Head of caudate nucleus (tissue), 42 donors: ENCODE measurements around the gene CLDND1.
A peak's percentile ranks its signal among the peaks of the same experiment; 100 is the strongest.

Source experiments
- DNase-seq, 42 donors: peaks; one replicate each; pipeline versions ENCODE4 v3.0.0 to v3.0.0-alpha.2; 2020 to 2021; ENCODE audit warnings: mixed read lengths in 7 of 42
- intact Hi-C: fragments of 100-400 bp; cut with DNase I; formaldehyde crosslinking; loops from one replicate; pipeline ENCODE4 v1.15.0; 2022

Gene CLDND1

DNA sequence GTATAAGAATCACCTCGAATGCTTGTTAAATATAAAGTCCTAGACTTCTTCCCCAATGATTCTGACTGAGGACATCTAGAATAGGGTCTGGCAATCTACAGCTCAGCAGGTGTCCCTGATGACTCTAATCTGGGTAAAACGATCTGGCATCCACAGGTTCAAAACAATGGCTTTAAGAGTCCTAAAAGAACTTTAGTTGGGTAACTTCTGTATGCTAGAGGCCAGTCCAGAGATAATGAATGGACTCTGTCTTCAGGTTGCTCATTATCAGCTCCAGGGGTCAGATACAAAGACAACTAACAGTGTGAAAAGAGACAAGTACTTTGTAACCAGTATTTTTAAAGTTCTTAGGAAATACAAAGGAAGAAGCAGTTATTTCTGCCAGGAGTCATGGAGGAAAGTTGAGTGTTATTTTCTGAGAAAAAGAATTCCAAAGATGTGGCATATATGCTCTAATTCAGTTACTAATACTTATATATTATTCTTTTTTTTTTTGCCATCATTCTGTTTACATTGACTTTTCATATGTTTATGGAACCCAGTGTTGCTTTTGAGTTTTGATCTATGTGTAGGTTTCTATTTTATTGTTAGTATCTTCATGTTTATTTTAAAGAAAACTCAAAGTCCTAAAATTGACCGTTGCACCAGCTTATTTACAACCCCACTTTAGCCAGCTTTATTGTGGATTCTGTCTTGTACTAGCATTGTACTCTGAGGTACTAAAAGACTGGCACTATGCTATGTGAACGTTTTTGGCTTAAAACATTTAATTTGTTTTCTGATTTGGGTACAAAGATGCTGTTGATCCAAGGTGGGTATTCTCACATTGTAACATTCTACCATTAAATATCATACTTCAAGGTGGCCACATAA lies 6.0 kb upstream of the CLDND1 start:
- intact Hi-C loops, result no loop called here
- DNase-seq, result no peak

DNA sequence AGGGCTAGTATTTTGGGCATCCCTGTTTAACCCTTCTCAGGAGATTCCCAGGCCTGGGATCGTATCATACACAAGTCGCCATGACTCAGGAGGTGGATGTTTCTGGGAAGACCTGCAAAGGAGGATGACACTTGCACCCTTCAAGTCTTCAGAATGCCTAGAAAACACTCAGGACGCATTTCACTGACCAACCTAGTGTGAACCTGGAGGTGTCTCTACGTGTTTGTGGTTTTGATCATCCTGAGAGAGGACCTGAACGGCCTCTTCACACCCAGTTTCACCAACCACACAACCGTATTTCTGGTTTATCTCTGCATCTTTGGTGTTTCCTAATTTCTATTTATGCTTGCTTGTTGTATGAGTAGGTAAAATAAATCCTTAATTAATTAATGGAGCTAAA lies 2.8 kb upstream of the CLDND1 start:
- intact Hi-C loops, result no loop called here
- DNase-seq, result no peak

DNA sequence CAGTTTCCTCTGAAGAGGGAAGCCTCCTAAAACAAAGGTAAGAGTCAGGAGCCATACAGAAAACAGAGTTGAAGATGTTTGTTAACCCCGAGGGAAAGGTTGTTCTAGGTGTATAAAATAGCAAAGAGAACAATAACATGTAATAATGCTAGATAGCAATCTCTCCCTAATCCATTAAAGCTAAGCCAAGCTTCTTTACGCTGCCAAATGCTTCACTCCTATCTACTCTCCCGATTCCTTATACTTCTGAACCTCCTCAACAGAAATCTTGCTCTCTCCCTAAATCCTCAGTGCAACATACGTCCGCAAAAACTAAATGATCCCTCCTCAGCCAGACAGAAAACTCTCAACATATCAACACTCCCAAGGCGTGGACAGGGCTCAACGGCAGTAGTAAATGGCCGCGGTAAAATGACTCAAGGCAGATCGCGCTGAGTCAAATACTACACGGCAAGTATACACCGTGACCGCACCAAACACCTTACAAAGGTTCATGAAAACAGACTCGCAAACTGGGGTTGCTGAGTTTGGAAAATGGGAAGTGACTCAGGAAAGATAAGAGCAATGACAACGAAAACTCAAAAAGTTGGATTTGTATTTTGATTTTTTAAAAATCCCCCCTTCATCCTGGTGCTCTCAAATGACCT lies 682 bp downstream of the CLDND1 start:
- intact Hi-C loops, result loop anchor here (1.0 kb wide), 1 partner anchor 71 kb away; the partner anchor contains the start of gene CPOX
- DNase-seq, result peak in 32 of 42 donors; percentile 6 to 69 (median 32)

DNA sequence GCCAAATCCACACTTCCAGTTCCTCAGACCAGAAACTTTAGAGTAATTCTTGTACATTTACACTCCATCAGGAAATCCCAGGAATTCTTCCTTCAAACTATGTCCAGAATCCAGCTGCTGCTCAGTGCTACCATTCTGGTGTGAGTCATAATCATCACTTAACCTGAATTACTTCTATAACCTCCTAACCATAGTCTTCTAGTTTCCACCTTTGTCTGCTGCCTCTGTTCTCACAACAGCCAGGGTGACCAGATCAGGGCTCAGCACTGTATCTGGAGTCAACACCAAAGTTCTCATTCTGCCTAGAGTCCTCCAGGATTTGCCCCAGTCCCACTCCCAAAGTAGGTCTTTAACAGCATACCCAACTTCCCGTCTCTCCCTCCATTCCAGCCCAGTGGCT lies 3.4 kb downstream of the CLDND1 start:
- intact Hi-C loops, result no loop called here
- DNase-seq, result peak in 2 of 42 donors; percentile 6 to 11

DNA sequence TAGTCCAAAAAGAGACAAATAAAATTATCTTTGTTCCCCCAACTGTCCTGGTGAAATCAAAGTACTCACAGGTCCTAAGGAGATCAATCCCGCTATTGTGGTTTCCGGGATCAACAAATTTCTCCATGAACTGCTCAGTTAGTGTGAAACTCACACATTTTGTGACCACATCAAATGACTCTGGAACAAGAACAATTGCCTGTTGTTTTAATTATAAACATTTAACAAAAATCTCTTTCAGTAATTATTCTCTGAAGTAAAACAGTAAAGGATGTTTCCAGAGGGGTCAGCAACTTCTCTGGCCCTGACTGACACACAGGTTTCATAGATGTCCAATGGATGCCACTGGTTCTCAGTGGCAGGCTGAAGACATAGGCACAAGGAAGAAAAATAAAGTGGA lies 3.9 kb downstream of the CLDND1 start:
- DNase-seq, result peak in 26 of 42 donors; percentile 13 to 80 (median 46)
- intact Hi-C loops, result no loop called here

DNA sequence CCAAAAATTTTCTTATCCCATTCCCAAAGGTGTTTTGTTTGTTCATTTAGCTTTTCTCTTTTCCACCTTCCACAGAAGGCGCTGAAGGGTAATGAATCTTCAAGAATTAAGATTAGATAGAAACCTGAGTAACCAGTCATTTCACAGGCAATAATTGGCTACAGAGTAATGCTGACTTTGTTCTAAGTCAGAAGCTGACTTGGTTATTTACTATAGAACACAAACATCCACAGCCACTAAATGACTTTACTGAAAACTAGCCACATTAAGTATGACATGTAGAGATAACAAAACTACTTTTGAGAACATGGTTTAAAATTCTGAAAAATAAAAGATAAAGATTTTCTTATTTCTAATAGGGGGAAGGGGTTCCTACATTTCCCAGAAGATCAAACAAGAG lies 7.8 kb downstream of the CLDND1 start:
- intact Hi-C loops, result no loop called here

DNA sequence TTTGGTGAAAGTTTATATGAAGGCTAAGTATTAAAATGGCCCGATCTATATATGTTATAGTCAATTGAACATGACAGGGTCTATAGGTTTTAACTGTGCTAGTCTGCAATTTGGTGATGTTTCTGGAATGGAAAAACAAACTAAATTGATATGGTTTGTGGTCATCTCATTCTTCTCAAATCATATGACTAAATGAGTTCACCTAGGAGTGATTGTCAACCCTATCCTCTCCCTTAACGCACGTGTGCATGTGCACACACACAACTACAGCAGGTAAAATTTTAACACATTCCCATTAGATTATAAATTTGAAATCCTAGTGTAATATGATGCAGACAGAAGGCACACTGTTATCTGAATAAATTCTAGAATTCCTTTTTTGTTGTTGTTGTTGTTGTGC lies 9.0 kb downstream of the CLDND1 start:
- no peak for DNase-seq
- intact Hi-C loops, result no loop called here

More for the DNA sequence above, 7.8 kb downstream of the CLDND1 start:
- no peak for DNase-seq

DNA sequence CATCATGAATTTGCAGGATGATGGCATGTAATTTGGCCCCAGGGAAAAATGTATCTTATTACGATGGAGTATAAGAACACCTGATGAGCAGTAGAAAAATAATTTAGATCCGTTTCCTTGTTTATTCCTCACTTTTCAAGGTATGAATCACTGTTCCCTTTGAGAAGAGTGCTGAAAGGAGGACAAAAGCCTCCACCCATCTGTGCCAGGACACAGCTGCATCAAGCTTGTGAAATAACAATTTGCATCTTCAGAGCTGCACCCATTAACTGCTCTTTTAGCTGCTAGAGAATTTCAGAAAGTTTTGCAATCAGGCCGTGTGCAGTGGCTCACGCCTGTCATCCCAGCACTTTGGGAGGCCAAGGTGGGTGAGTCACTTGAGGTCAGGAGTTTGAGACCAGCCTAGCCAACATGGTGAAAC lies 9.6 kb downstream of the CLDND1 start:
- intact Hi-C loops, result no loop called here
- peak in 6 of 42 donors; percentile 12 to 40 (median 32) for DNase-seq

DNA sequence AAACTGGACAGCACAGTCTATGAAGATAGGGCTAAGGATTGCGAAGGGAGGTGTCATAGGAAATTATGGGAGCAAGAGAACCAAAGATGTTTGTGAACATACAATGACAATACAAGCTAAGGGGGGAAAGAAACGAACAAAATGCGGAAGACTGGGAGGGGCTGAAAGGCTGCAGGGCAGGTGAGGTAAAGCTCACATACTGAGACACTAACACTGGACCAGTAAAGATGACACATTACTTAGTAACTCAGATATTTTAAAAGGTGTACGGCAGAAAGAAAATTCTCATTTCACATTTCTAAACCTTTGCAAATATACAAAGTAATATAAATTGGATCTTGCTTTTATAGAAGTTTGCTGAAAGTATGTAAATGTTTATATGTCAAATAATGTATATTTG lies 10.1 kb downstream of the CLDND1 start:
- intact Hi-C loops, result no loop called here

DNA sequence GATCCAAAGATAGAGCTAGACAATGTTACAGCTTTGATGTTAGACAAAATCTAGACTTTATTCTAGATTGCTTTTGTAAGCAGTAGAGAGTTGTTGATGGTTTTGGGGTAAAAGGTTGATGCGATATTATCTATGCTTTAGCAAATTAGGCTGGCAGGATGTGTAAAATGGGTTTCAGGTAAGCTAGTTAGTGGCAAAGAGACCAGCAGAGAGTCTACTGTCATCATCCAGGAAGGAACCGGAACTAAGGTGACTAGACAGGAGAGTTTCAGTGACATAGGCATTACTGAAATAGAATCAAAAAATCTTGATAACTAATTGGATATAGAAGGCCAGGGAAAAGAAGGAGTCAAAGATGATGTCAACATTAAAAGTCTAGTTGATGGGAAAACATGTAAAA lies 14.1 kb downstream of the CLDND1 start:
- intact Hi-C loops, result no loop called here

More for the DNA sequence above, 10.1 kb downstream of the CLDND1 start:
- no peak for DNase-seq

DNA sequence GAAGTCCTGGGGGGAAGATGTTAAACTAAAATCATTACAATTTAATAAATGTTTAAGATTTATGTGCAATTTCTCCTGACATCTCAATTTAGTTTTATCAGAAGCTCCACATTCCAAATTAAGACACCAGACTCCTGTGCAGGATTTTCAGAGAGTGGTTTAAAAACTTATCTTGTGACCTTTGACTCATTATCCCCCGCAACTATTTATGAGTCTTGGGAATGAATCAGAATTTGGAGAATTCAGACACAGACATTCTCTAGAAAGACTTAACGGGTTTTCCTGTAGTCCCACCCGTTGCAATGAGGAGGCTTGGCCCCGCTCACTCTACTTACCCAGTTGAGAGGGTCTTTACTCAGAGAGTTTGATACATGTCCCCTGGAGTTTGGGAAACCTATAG lies 18.2 kb downstream of the CLDND1 start:
- intact Hi-C loops, result no loop called here
- DNase-seq, result no peak

More for the DNA sequence above, 14.1 kb downstream of the CLDND1 start:
- DNase-seq, result no peak

DNA sequence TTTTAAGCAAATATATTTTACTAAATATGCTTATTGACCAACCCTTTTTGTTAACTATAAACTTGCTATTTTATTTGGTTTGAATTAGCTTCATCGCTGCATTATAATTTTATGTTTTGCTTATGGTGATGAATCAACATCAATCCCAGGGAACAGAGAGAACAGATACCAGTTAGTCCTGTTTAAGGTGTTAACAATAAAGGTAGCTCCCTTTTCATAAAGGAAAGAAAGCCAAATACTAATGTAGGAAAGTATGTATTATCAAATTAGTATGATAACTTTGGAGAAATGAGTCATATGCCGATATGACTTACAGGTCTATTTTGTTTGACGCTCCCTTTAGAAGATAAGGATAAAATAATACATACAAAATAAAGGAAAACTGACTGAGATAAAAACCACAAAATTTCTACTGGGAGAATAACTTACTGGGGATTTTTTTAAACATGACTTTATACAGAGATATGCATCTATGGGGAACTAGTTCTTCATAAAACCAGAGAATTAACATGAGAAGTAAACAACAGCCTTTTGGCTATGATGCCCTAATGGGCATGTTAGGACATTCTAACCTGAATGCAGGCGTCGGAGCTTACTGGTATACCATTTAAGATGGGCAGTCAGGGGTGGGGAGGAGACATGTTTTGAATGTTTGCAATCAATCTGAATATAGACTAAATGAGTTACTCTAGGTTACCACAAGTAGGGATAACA lies 20.7 kb downstream of the CLDND1 start:
- intact Hi-C loops, result no loop called here
- no peak for DNase-seq

DNA sequence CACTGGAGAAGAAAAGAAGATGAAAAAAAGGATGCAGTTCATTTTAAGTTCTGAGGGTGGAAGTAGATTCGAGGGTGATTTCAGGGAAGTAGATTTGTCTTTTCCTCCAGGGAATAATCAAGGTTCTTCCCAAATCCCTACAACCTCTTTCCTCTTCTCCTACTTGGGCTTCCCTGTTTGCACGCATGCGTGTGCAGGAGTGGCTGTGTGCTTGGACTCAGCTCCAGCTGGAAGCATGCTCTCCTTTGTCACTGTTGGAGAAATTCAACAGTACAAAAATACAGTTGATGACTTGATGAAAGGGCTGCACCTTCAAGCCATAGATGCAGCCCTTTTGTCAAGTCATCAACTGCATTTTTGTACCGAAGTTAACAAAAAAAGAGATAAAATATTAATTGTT lies 21.4 kb downstream of the CLDND1 start:
- peak in 21 of 42 donors; percentile 21 to 78 (median 43) for DNase-seq
- intact Hi-C loops, result no loop called here

DNA sequence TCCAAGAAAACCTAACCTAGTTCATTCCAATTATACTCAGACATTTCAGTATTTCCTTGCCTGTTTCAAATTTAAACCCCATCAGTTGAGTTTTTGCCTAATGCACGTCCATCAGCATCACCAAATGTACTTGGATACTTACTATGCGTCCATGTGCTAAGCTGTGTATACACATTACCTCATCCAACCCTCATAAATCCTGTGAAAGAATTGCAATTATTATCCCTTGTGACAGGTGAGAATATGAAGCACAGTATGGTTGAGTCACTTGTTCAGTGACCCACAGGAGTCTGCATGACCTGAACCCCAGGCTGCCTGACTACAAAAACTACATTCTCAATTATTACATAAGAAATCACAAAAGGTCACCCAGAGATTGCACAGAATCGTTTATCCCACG lies 22.7 kb downstream of the CLDND1 start:
- intact Hi-C loops, result no loop called here
- no peak for DNase-seq

DNA sequence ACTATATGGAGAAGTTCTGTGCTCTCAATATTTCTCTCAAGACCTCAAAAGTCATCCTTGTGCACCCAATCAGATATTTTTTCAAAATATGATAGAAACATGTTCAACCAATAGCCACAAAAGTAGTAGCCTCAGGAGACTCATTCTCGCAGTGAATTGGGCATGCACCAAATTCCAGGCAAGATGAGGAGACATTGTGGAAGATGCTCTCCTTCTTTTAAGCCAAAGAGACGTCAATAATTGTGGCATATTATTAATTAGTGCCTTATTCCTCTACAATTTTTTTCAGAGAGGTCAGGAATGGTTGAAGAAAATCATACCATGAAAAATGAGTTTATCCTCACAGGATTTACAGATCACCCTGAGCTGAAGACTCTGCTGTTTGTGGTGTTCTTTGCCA lies 25.3 kb downstream of the CLDND1 start, which contains the start of gene OR5K2:
TSS of gene OR5K2 (plus strand) at position 301 of the 400 bp plus-strand sequence. CDS start at position 301, 0 bp downstream.
- intact Hi-C loops, result no loop called here
- DNase-seq, result no peak

DNA sequence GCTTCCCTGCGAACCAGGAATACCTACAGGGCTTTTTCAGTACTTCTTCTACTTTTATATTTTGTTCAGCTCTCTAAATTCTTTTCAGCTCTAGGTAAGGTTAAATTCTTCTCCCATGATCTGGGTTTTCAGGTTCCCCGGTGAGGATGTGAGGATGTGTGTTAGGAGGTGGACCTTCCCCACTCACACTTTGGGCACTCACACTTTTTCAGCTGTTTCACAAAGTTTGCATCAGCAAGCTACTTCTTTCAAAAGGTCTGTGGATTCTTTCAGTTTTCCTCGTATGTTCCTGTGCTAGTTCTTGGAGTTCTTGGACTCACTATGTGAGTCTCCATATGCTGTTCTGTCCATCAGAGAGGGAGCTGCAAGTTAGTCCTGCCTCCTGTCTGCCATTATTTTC lies 39.1 kb downstream of the CLDND1 start:
- intact Hi-C loops, result no loop called here
- DNase-seq, result no peak

DNA sequence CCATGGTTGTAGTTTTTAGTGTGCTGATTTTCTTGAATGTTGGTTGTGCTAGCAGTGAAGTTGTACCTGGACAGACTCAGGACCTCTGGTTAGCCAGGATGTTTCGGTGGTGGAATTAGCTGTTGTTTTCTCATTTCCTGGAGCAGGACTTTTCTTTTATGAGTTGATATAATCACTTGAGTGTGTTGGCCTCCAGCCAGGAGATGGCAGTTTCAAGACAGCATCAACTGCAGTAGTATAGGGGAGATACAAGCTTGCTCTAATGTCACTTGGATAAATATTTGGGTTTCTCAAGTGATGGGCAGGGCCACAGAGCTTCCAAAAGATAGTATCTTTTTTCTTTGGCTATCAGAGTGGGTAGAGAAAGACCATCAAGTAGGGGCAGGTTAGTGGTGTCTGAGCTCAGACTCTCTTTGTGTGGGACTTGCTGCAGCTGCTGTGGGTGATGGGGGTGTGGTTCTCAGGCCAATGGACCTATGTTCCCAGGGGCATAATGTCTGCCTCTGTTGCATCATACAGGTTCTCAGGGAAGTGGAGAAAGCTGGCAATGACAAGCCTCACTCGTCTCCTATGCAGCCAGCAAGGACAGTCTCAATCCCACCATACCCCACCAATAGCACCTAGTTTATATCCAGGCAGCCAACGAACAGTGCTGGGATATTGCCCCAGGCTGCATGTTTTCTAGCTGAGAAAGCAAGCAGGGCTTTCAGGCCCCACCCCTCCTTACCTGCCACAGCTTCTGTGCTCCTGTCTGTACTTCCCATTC lies 39.8 kb downstream of the CLDND1 start:
- intact Hi-C loops, result no loop called here
- DNase-seq, result no peak
